ENCODE measurements around the gene ZNF554. TPM values are rescaled to one million over a fixed set of nuclear protein-coding genes. Genes with fewer than 3 reads are reported as not detected.

The ZNF554 gene
- total RNA-seq, 1 donor from 2014 or later, result 7.2 TPM

Other genes with a start within 250 kb of the ZNF554 start
- gene GNG7, start 117.2 kb upstream of the ZNF554 start, total RNA-seq, result 11.5 TPM
- 0.45 TPM for gene DIRAS1, start 98.5 kb upstream of the ZNF554 start, total RNA-seq
- gene SLC39A3, start 79.9 kb upstream of the ZNF554 start, total RNA-seq, result 11.7 TPM
- gene SGTA, start 36.6 kb upstream of the ZNF554 start, total RNA-seq, result 38.5 TPM
- gene THOP1, start 34.4 kb upstream of the ZNF554 start, total RNA-seq, result 29.1 TPM
- gene ZNF555, start 21.6 kb downstream of the ZNF554 start, total RNA-seq, result 10.3 TPM
- gene ZNF556, start 47.5 kb downstream of the ZNF554 start, total RNA-seq, result 0.80 TPM
- gene ZNF57, start 81.1 kb downstream of the ZNF554 start, total RNA-seq, result 3.1 TPM
- 6.1 TPM for gene ZNF77, start 125.1 kb downstream of the ZNF554 start, total RNA-seq
- 4.4 TPM for gene TLE6, start 157.7 kb downstream of the ZNF554 start, total RNA-seq
- 232 TPM for gene TLE2, start 209.4 kb downstream of the ZNF554 start, total RNA-seq
- 708 TPM for gene TLE5, start 242.6 kb downstream of the ZNF554 start, total RNA-seq